ENCODE results near the gene NUTM1.
"Not testable (repeated sequence)": the region's sequence is repeated elsewhere in the genome, so short reads cannot be mapped to it uniquely, and the experiment has no call there.

The NUTM1 gene

DNA sequence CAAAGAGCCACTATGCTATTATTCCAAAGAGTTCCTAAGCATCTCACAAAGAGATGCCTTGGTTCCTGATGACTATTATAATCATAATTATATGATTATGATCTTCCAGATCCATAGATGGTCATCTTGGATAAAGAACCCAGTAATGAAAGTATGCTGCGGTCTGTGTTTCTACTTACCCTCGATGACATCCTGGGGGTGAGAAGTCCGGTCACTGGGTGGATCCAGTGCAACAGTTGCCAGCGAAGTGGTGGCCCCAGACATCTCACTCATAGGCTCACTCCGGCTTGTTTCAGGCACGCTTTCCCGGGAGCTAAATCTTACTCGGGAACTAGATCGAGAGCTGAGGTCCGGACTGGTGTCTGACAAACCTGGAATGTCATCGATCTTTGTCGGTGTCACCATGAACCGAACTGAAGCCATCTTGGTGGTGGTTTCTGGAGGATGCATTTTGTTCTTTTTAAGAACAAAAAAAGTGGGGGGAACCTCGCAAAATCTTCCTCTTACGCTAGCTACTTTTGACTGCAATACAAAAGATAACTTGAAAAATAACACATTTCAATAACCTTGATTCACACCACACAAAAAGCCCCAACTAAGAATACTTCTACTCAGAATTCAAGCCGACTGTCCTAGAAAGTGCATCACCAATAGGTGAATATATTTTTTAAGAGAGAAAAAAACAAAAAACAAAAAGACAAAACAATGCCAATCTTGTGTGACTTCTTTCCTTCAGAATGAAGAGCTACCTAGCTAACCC lies 6.7 kb upstream of the NUTM1 start:
- DNase-seq (ENCODE audit: low read depth, low spot score) = no peak

GRCh38 chr15:34336991-34337556 lies 6.0 kb upstream of the NUTM1 start:
- no peak for DNase-seq (ENCODE audit: low read depth, low spot score)

DNA sequence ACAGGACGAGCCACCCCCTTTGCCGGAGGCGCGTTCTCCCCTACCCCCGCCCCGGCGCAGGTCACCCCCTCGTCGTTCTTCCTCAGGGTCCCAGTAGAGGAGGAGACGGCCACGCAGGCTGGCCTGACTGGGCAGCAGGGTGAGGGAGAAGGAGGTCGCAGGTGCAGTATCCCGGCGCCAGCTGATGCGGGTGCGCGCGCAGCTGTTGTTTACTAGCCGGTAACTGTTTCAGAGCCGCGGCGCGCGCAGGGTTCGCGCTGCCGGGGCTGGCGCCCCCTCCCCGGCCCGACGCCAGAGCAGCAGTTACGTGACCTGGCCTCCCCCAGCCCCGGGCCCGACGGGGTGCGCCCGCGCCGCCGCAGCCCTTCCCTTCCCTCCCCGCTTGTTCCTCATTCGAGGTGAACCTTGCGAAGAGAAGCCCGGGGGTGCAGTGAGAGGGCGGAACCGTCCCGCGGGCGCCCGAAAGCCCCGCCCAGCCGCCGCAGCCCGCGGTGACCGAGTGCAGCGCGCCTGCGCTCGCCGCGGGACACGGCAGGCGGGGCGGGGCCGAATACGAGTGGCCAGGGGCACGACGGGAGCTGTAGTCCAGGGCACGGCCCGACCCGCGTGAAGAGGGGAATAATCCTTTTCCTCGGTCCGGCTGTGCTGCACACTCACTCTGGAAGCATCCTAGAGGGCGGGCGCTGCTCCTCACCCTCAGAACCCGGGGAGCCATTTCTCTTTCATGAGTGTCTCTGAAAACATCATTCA lies 5.4 kb upstream of the NUTM1 start, which contains the start of gene SLC12A6:
SLC12A6 (minus strand) TSS at position 225 of the 750 bp plus-strand sequence. CDS start 1,101 bp downstream, outside the sequence.
- DNase-seq (ENCODE audit: low read depth, low spot score) = peak; percentile 94

- DNase-seq (ENCODE audit: low read depth, low spot score) = peak; percentile 43
Observed at GRCh38 chr15:34338347-34338746, 4.8 kb upstream of the NUTM1 start.

- DNase-seq (ENCODE audit: low read depth, low spot score) = no peak
Observed at GRCh38 chr15:34339946-34340345, 3.2 kb upstream of the NUTM1 start.

DNA sequence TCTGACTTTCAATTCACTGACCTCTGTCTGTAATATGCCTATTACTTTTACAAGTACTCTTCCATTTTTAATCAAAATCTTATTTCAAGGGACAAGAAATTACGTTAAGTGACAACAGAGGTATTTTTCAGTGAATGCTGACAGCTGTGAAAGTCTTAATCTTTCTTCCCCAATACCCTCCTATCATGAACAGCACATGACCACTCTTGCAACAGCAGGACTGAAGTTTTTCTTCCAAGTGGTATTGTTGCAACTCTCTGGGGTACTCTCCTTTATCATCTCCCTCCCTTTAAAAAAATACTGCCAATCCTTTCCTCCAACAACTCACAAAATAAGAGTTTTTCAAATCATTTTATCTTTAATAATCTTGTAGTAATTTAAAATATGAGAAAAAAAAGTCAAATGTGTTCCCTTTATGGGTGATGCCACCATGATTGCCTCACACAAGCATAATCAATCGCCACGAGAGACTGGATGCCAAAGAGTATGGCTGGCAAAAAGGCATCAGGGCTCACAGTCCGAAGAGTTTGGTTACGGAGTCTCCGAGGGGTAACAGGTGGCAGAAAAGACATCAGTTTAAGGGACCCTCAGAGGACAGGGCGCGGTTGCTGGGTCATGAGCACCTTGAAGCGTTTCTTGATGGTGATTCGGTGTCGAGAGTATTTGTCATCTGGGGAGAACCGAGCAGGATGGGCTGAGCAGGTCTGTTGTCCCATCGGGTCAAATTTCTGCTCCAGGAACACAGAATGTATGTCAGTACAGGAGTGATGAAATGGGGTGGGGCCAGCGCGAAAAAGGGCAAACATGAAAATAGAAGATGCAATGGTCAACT lies 1.5 kb upstream of the NUTM1 start:
- DNase-seq (ENCODE audit: low read depth, low spot score) = peak; percentile 29

GRCh38 chr15:34342213-34342736 lies 840 bp upstream of the NUTM1 start:
- DNase-seq (ENCODE audit: low read depth, low spot score) = peak; percentile 39

DNA sequence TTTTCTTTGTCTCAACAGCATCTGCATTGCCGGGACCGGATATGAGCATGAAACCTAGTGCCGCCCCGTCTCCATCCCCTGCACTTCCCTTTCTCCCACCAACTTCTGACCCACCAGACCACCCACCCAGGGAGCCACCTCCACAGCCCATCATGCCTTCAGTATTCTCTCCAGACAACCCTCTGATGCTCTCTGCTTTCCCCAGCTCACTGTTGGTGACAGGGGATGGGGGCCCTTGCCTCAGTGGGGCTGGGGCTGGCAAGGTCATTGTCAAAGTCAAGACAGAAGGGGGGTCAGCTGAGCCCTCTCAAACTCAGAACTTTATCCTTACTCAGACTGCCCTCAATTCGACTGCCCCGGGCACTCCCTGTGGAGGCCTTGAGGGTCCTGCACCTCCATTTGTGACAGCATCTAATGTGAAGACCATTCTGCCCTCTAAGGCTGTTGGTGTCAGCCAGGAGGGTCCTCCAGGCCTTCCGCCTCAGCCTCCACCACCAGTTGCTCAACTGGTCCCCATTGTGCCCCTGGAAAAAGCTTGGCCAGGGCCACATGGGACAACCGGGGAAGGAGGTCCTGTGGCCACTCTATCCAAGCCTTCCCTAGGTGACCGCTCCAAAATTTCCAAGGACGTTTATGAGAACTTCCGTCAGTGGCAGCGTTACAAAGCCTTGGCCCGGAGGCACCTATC lies 5.0 kb downstream of the NUTM1 start:
- no peak for DNase-seq (ENCODE audit: low read depth, low spot score)

- DNase-seq (ENCODE audit: low read depth, low spot score) = no peak
Observed at GRCh38 chr15:34348735-34349300, 5.7 kb downstream of the NUTM1 start.

- DNase-seq (ENCODE audit: low read depth, low spot score) = no peak
Observed at GRCh38 chr15:34349769-34350168, 6.7 kb downstream of the NUTM1 start.

GRCh38 chr15:34352996-34353395 lies 9.9 kb downstream of the NUTM1 start:
- DNase-seq (ENCODE audit: low read depth, low spot score) = not testable (repeated sequence)

GRCh38 chr15:34353627-34354026 lies 10.5 kb downstream of the NUTM1 start:
- peak; percentile 26 for DNase-seq (ENCODE audit: low read depth, low spot score)

- no peak for DNase-seq (ENCODE audit: low read depth, low spot score)
Observed at GRCh38 chr15:34354286-34354685, 11.2 kb downstream of the NUTM1 start.

DNA sequence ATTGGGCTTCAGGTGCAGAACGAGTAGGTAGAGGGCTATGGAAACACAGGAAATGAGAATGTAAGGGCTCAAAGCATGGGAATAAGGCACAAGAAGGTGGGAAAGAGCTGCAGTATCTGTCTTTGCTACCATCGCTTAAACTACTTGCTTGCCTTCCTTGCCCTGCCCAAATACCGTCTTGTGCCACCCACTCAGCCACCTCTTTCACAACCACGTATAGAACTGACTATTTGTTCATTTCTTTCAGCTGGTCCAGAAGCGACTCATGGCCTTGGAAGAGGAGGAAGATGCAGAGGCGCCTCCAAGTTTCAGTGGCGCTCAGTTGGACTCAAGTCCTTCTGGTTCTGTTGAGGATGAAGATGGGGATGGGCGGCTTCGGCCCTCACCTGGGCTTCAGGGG lies 12.1 kb downstream of the NUTM1 start:
- no peak for DNase-seq (ENCODE audit: low read depth, low spot score)

DNA sequence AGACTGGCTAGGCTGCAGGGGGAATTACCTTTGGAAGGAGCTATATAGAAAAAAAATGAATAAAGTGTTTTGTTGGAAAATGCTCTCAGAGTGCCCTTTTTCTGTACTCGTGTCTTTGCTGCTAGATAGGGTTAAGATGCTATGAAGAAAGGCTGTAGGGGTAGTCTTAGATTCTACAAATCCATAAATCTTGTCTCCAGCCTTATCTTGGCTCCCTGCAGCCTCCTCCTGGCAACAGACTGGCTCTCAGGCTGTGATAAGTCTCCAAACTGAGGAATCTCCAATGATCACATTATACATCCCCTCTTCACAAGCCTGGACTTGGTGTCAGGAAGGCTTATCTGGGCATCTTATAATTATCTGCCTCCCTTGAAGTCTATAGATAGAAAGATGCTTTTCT lies 14.5 kb downstream of the NUTM1 start:
- DNase-seq (ENCODE audit: low read depth, low spot score) = no peak

GRCh38 chr15:34358367-34358766 lies 15.3 kb downstream of the NUTM1 start:
- no peak for DNase-seq (ENCODE audit: low read depth, low spot score)

GRCh38 chr15:34358948-34359347 lies 15.8 kb downstream of the NUTM1 start:
- DNase-seq (ENCODE audit: low read depth, low spot score) = no peak

DNA sequence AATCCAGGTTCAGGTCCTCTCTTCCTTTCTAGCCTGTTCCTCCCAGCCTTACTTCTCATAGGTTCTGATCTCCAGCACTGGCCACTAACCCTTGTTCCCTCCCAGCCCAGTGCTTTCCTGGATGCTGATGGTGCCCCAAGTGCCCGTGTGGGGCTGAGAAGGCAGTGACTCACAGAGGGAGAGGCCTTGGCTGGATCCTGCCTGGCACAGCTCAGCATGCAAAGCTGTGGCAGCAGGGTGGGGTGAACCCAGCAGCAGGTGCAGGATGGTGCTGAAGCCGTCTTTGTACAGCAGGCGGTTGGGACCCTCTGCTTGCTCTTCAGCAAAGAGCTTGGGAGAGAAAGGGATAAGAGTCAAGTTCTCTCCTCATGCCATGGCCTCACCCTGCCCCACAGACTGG lies 16.3 kb downstream of the NUTM1 start:
- no peak for DNase-seq (ENCODE audit: low read depth, low spot score)

DNA sequence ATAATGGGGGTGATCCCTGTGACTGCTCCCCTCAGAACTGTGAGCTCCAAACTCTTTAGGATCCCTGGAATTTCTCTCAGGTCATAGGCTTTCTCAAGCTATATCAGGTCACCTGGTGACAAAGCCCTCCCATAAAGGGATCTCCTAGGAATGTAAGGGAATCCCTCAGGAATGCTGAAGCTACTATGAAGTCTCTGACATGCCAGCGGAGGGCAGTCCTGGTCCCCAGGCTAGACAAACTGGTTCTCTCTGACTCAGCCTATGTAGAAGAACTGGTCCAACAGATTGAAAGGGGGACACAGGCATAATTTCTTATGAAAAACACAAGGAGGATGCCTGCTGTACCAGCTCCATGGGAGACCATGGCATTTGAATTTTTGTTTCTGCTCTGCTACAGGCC lies 17.2 kb downstream of the NUTM1 start:
- DNase-seq (ENCODE audit: low read depth, low spot score) = peak; percentile 78

- no peak for DNase-seq (ENCODE audit: low read depth, low spot score)
Observed at GRCh38 chr15:34361278-34361677, 18.2 kb downstream of the NUTM1 start.
